ENCODE data around the gene QSOX2.

The QSOX2 gene

DNA sequence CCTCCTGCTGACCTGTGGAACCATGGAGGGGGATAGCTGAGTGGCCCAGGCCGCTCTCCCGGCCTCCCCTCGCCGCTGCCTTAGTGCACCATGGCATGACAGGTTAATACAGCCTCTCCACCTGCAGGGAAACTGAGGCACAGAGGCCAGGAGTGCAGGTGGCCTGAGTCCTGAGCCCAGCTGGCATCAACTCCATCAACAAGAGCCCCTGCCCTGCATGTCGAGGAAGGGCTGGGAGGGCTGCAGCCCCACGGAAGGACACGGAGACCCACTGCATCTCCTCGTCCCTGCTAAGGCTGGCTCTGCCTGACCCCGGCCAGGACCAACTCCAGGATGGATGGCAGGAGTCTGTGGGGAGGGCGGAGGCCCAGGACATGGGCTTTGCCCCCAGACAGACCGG is 31.1 kb upstream of the QSOX2 start:
- DNase-seq (ENCODE audit: low read depth in 2 of 2): no peak
- H3K4me3 ChIP-seq (replicated peaks in 1 of 2; ENCODE audit: low read depth in 2 of 2, low read length in 2 of 2): no peak overlapping the region
- TF ChIP-seq, protein P1, sequence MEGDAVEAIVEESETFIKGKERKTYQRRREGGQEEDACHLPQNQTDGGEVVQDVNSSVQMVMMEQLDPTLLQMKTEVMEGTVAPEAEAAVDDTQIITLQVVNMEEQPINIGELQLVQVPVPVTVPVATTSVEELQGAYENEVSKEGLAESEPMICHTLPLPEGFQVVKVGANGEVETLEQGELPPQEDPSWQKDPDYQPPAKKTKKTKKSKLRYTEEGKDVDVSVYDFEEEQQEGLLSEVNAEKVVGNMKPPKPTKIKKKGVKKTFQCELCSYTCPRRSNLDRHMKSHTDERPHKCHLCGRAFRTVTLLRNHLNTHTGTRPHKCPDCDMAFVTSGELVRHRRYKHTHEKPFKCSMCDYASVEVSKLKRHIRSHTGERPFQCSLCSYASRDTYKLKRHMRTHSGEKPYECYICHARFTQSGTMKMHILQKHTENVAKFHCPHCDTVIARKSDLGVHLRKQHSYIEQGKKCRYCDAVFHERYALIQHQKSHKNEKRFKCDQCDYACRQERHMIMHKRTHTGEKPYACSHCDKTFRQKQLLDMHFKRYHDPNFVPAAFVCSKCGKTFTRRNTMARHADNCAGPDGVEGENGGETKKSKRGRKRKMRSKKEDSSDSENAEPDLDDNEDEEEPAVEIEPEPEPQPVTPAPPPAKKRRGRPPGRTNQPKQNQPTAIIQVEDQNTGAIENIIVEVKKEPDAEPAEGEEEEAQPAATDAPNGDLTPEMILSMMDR (IDR thresholded peaks at IDR 0.05; ENCODE audit: low read depth, low read length): no peak

- DNase-seq (ENCODE audit: low read depth in 2 of 2): no peak
- TF ChIP-seq, protein P1 (IDR thresholded peaks at IDR 0.05; ENCODE audit: low read depth, low read length): no peak
- no peak overlapping the region for H3K4me3 ChIP-seq (replicated peaks in 1 of 2; ENCODE audit: low read depth in 2 of 2, low read length in 2 of 2)
Observed at GRCh38 chr9:136275655-136276429, 30.2 kb upstream of the QSOX2 start.

DNA sequence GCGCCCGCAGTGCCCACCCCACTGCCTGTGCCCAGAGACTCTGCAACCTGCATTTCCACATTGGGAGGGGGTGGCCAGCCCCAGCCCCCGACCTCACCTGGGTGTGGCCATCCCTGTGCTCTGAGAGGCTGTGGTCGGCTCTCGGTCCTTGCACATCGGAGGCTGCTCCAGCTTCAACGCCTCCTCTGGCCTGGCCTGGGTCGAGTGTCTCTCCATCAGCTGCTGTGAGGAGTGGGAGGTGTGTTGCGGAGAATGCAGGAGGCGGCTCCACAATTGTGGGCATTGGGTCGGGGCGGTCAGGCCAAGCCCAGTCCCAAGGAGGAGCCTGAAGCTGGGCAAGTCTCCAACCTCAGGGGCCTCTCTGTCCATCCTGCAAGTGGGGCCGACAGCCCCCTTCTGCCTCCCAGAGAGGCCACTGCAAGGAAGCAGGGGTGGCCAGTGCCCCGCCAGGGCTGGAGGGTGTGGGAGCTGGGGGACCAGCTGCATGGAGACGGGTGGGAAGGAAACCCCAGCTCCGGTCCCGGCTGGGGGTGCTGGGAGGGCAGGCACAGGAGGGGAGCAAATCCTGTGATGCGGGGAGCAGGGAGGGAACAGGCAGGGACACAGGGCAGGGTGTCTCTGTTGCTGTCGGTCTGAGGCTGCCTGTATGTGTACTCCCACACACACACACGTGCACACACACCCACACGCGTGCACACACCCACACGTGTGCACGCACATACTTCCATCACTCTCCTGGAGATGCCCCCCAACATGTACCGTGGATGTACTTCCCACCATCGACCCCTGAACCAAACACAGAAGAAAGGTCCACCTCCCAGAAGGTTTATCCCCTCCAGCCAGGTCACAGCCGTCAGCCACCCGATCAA is 29.4 kb upstream of the QSOX2 start:
- DNase-seq (ENCODE audit: low read depth in 2 of 2): no peak
- TF ChIP-seq, protein P1 (IDR thresholded peaks at IDR 0.05; ENCODE audit: low read depth, low read length): no peak
- no peak overlapping the region for H3K4me3 ChIP-seq (replicated peaks in 1 of 2; ENCODE audit: low read depth in 2 of 2, low read length in 2 of 2)

- TF ChIP-seq, protein P1 (IDR thresholded peaks at IDR 0.05; ENCODE audit: low read depth, low read length): no peak
- H3K4me3 ChIP-seq (replicated peaks in 1 of 2; ENCODE audit: low read depth in 2 of 2, low read length in 2 of 2): no peak overlapping the region
- no peak for DNase-seq (ENCODE audit: low read depth in 2 of 2)
Observed at GRCh38 chr9:136273921-136274785, 28.5 kb upstream of the QSOX2 start.

GRCh38 chr9:136273244-136273865 is 27.7 kb upstream of the QSOX2 start:
- DNase-seq (ENCODE audit: low read depth in 2 of 2): no peak
- TF ChIP-seq, protein P1 (IDR thresholded peaks at IDR 0.05; ENCODE audit: low read depth, low read length): no peak
- no peak overlapping the region for H3K4me3 ChIP-seq (replicated peaks in 1 of 2; ENCODE audit: low read depth in 2 of 2, low read length in 2 of 2)

DNA sequence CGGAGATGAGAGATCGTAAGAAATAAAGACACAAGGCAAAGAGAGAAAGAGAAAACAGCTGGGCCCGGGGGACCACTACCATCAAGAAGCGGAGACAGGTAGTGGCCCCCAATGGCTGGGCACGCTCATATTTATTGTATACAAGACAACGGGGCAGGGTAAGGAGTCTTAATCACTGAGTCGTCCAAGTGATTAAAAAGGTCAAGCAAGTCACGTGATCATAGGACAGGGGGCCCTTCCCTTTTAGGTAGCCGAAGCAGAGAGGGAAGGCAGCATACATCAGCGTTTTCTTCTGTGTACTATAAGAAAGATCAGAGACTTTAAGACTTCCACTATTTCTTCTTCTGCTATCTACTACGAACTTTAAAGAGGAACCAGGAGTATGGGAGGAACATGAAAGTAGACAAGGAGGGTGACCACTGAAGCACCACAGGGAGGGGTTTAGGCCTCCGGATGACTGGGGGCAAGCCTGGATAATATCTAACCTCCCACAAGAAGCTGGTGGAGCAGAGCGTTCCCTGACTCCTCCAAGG is 24.6 kb upstream of the QSOX2 start:
- TF ChIP-seq, protein P1 (IDR thresholded peaks at IDR 0.05; ENCODE audit: low read depth, low read length): no peak
- DNase-seq (ENCODE audit: low read depth in 2 of 2): no peak
- H3K4me3 ChIP-seq (replicated peaks in 1 of 2; ENCODE audit: low read depth in 2 of 2, low read length in 2 of 2): no peak overlapping the region

Data from cardiac fibroblast (primary cell).